GM23338 (cell line): ENCODE results near the gene MICAL3. TPM values are rescaled to one million over a fixed set of nuclear protein-coding genes. Genes with fewer than 3 reads are reported as not detected.

ENCODE experiments used
- ATAC-seq: fragments of 200-7000 bp; cut with Tn5 transposase; 3 replicates; pipeline ENCODE4 v1.9.1; 2020
- DNase-seq: peaks from one replicate; pipeline ENCODE4 v3.0.0-alpha.2; 2015; ENCODE audit warnings: low spot score
- H2AFZ ChIP-seq: fragments of 200-600 bp; sonication (generic); 2 replicates; pipeline ENCODE4 v1.8.0; 2016; ENCODE audit warnings: antibody characterized with exemption, mild to moderate bottlenecking, moderate library complexity
- H3F3A ChIP-seq: fragments of 200-600 bp; sonication (generic); replicated peaks from 2 replicates; pipeline ENCODE4 v1.8.0; 2017; ENCODE audit warnings: antibody characterized with exemption, mixed run types, low read depth
- H3K27ac ChIP-seq: fragments of 200-600 bp; sonication (generic); 2 replicates; pipeline ENCODE4 v1.6.1; 2016; ENCODE audit warnings: low read depth
- H3K27me3 ChIP-seq: fragments of 200-600 bp; sonication (generic); 2 replicates; pipeline ENCODE4 v1.8.0; 2016; ENCODE audit warnings: mild to moderate bottlenecking, mixed run types, moderate library complexity; ENCODE audit not compliant: insufficient read depth
- H3K36me3 ChIP-seq: fragments of 200-600 bp; sonication (generic); 2 replicates; pipeline ENCODE4 v1.8.0; 2016; ENCODE audit warnings: mild to moderate bottlenecking; ENCODE audit not compliant: insufficient read depth
- H3K4me1 ChIP-seq: fragments of 200-600 bp; sonication (generic); 2 replicates; pipeline ENCODE4 v1.8.0; 2016; ENCODE audit warnings: mild to moderate bottlenecking, moderate library complexity; ENCODE audit not compliant: insufficient read depth
- H3K4me2 ChIP-seq: fragments of 200-600 bp; sonication (generic); 2 replicates; pipeline ENCODE4 v1.7.1; 2017; ENCODE audit warnings: mixed run types
- H3K4me3 ChIP-seq: fragments of 200-600 bp; sonication (generic); 2 replicates; pipeline ENCODE4 v1.6.1; 2016; ENCODE audit warnings: mixed run types
- H3K79me2 ChIP-seq: fragments of 200-600 bp; sonication (generic); replicated peaks from 2 replicates; pipeline ENCODE4 v1.8.0; 2017; ENCODE audit warnings: mild to moderate bottlenecking; ENCODE audit not compliant: insufficient read depth
- H3K9me2 ChIP-seq: fragments of 200-600 bp; sonication (generic); 2 replicates; pipeline ENCODE4 v1.8.0; 2017; ENCODE audit not compliant: insufficient read depth
- H4K20me1 ChIP-seq: fragments of 200-600 bp; sonication (generic); replicated peaks from 2 replicates; pipeline ENCODE4 v1.8.0; 2017; ENCODE audit warnings: mild to moderate bottlenecking; ENCODE audit not compliant: insufficient read depth
- H3K27ac Mint-ChIP-seq: 2 replicates; pipeline ENCODE4 v1.8.0; 2020; ENCODE audit warnings: inconsistent platforms, mild to moderate bottlenecking, moderate library complexity, mixed read lengths
- H3K27me3 Mint-ChIP-seq: 3 replicates; pipeline ENCODE4 v1.8.0; 2022; ENCODE audit warnings: low read depth, mild to moderate bottlenecking, moderate library complexity, mixed read lengths, inconsistent platforms; ENCODE audit not compliant: insufficient read depth, poor library complexity
- H3K36me3 Mint-ChIP-seq: 3 replicates; pipeline ENCODE4 v1.8.0; 2021; ENCODE audit warnings: low read depth, mild to moderate bottlenecking, inconsistent platforms, moderate library complexity, mixed read lengths
- H3K4me1 Mint-ChIP-seq: 3 replicates; pipeline ENCODE4 v1.8.0; 2020; ENCODE audit warnings: mild to moderate bottlenecking, inconsistent platforms, mixed read lengths
- H3K4me3 Mint-ChIP-seq: 3 replicates; pipeline ENCODE4 v1.8.0; 2021; ENCODE audit warnings: moderate library complexity, mild to moderate bottlenecking, inconsistent platforms, mixed read lengths
- H3K9me3 Mint-ChIP-seq: 3 replicates; pipeline ENCODE4 v1.8.0; 2020; ENCODE audit warnings: moderate library complexity, mild to moderate bottlenecking, inconsistent platforms, mixed read lengths
- EZH2 ChIP-seq: fragments of 200-600 bp; sonication (generic); IDR thresholded peaks from one replicate; pipeline ENCODE4 v1.8.0; 2017; ENCODE audit warnings: antibody characterized with exemption, mild to moderate bottlenecking, low read depth; ENCODE audit not compliant: unreplicated experiment
- JUNB ChIP-seq: IDR thresholded peaks from one replicate; pipeline ENCODE4 v1.6.1; 2016; ENCODE audit warnings: antibody characterized with exemption; ENCODE audit not compliant: unreplicated experiment
- POLR2AphosphoS5 ChIP-seq: IDR thresholded peaks from 2 replicates; pipeline ENCODE4 v1.6.1; 2016; ENCODE audit warnings: antibody characterized with exemption, low read depth
- STAT1 ChIP-seq: IDR thresholded peaks from one replicate; pipeline ENCODE4 v1.6.1; 2016; ENCODE audit warnings: antibody characterized with exemption; ENCODE audit not compliant: unreplicated experiment
- ZNF114 ChIP-seq: fragments of 250-450 bp; sonication (Bioruptor Pico); IDR thresholded peaks from 2 replicates; pipeline ENCODE4 v1.5.0; 2020; ENCODE audit warnings: mild to moderate bottlenecking, moderate library complexity
- ZNF331 ChIP-seq: fragments of 250-450 bp; sonication (Bioruptor Pico); IDR thresholded peaks from 2 replicates; pipeline ENCODE4 v1.5.0; 2020; ENCODE audit warnings: low read depth, mild to moderate bottlenecking, moderate library complexity
- polyA plus RNA-seq: library from polyadenylated mRNA; unstranded; fragments of >200 nt; fragmentation: Nextera tagmentation; extraction: Ambion mirVana; gene quantifications from 2 replicates; pipeline ENCODE4 v1.2.1, GENCODE V29; 2016
- total RNA-seq: library from RNA; depleted of rRNA; stranded (reverse); fragments of >200 nt; shearing (Covaris generic); gene quantifications from 2 replicates; pipeline ENCODE4 v1.2.3, GENCODE V29; 2014
- TF ChIP-seq, protein P1 (sequence below): fragments of 250-450 bp; sonication (Bioruptor Pico); IDR thresholded peaks from 2 replicates; pipeline ENCODE4 v1.5.0; 2020; ENCODE audit warnings: mild to moderate bottlenecking, moderate library complexity
- TF ChIP-seq, protein P2 (sequence below), 2 experiments: fragments of 200-600 bp in 1 of 2; sonication (generic) in 1 of 2; conservative IDR thresholded peaks; 2 replicates each; pipeline versions ENCODE4 v1.5.1 to v1.6.1; 2016 to 2017; ENCODE audit warnings: antibody characterized with exemption in 2 of 2, low read depth in 2 of 2, mild to moderate bottlenecking in 2 of 2, moderate library complexity in 1 of 2
- TF ChIP-seq, protein P3 (sequence below): IDR thresholded peaks from one replicate; pipeline ENCODE4 v1.6.1; 2018; ENCODE audit warnings: antibody characterized with exemption; ENCODE audit not compliant: unreplicated experiment

MICAL3 gene
- total and polyA plus RNA-seq, 2 experiments from 2014 or later: 10.1 to 33.9 TPM

DNA sequence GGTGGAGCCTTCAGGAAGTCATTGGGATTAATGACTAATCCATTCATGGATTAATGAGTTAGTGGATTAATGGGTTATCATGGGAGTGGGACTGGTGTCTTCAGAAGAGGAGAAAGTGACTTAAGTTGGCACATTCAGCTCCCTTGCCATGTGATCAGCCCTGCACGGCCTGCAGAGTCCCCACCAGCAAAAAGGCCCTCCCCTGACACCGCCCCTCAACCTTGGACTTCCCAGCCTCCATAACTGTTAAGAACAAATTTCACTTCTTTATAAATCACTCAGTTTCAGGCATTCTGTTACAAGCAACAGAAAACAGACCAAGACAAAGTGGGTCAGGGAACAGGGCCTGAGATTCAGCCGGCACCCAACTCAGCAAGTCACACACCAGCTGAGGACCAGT, 85.3 kb downstream of the MICAL3 start (continued):
- TF ChIP-seq, protein P1, sequence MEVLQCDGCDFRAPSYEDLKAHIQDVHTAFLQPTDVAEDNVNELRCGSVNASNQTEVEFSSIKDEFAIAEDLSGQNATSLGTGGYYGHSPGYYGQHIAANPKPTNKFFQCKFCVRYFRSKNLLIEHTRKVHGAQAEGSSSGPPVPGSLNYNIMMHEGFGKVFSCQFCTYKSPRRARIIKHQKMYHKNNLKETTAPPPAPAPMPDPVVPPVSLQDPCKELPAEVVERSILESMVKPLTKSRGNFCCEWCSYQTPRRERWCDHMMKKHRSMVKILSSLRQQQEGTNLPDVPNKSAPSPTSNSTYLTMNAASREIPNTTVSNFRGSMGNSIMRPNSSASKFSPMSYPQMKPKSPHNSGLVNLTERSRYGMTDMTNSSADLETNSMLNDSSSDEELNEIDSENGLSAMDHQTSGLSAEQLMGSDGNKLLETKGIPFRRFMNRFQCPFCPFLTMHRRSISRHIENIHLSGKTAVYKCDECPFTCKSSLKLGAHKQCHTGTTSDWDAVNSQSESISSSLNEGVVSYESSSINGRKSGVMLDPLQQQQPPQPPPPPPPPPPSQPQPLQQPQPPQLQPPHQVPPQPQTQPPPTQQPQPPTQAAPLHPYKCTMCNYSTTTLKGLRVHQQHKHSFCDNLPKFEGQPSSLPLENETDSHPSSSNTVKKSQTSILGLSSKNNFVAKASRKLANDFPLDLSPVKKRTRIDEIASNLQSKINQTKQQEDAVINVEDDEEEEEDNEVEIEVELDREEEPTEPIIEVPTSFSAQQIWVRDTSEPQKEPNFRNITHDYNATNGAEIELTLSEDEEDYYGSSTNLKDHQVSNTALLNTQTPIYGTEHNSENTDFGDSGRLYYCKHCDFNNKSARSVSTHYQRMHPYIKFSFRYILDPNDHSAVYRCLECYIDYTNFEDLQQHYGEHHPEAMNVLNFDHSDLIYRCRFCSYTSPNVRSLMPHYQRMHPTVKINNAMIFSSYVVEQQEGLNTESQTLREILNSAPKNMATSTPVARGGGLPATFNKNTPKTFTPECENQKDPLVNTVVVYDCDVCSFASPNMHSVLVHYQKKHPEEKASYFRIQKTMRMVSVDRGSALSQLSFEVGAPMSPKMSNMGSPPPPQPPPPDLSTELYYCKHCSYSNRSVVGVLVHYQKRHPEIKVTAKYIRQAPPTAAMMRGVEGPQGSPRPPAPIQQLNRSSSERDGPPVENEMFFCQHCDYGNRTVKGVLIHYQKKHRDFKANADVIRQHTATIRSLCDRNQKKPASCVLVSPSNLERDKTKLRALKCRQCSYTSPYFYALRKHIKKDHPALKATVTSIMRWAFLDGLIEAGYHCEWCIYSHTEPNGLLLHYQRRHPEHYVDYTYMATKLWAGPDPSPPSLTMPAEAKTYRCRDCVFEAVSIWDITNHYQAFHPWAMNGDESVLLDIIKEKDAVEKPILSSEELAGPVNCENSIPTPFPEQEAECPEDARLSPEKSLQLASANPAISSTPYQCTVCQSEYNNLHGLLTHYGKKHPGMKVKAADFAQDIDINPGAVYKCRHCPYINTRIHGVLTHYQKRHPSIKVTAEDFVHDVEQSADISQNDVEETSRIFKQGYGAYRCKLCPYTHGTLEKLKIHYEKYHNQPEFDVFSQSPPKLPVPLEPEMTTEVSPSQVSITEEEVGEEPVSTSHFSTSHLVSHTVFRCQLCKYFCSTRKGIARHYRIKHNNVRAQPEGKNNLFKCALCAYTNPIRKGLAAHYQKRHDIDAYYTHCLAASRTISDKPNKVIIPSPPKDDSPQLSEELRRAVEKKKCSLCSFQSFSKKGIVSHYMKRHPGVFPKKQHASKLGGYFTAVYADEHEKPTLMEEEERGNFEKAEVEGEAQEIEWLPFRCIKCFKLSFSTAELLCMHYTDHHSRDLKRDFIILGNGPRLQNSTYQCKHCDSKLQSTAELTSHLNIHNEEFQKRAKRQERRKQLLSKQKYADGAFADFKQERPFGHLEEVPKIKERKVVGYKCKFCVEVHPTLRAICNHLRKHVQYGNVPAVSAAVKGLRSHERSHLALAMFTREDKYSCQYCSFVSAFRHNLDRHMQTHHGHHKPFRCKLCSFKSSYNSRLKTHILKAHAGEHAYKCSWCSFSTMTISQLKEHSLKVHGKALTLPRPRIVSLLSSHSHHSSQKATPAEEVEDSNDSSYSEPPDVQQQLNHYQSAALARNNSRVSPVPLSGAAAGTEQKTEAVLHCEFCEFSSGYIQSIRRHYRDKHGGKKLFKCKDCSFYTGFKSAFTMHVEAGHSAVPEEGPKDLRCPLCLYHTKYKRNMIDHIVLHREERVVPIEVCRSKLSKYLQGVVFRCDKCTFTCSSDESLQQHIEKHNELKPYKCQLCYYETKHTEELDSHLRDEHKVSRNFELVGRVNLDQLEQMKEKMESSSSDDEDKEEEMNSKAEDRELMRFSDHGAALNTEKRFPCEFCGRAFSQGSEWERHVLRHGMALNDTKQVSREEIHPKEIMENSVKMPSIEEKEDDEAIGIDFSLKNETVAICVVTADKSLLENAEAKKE (CRISPR knock-in tag): no peak
- TF ChIP-seq ZNF114 (CRISPR knock-in tag): no peak
- no peak for TF ChIP-seq ZNF331 (CRISPR knock-in tag)
- TF ChIP-seq POLR2AphosphoS5: no peak
- TF ChIP-seq, protein P2, sequence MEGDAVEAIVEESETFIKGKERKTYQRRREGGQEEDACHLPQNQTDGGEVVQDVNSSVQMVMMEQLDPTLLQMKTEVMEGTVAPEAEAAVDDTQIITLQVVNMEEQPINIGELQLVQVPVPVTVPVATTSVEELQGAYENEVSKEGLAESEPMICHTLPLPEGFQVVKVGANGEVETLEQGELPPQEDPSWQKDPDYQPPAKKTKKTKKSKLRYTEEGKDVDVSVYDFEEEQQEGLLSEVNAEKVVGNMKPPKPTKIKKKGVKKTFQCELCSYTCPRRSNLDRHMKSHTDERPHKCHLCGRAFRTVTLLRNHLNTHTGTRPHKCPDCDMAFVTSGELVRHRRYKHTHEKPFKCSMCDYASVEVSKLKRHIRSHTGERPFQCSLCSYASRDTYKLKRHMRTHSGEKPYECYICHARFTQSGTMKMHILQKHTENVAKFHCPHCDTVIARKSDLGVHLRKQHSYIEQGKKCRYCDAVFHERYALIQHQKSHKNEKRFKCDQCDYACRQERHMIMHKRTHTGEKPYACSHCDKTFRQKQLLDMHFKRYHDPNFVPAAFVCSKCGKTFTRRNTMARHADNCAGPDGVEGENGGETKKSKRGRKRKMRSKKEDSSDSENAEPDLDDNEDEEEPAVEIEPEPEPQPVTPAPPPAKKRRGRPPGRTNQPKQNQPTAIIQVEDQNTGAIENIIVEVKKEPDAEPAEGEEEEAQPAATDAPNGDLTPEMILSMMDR (conservative IDR thresholded peaks at IDR 0.05; ENCODE audit: low read depth in 2 of 2): no peak
- no peak for TF ChIP-seq JUNB
- TF ChIP-seq STAT1: no peak

DNA sequence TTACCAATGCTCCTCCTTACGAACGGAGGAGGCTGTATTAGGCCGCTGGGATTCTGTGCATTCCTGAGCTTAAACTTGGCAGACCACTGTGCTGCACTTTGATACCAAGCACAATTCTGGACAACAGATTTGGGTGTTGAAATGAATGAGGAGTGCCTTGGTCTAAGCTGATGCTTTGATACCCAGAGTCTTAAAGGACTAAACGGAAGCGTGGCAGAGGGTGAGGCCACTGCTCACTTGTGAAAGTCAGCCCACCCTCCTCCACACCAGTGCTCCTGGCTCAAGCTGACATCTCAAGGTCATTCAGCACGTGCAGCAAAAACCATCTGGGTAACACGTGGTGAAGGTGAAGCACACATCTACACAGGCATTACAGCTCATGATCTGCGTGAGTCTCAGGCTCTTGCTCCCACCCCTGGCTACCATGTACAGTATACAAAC, 85.9 kb downstream of the MICAL3 start:
- Mint-ChIP-seq H3K36me3 (no peaks in the 10 kb centered on the region), H3K9me3 (no peaks in the 10 kb centered on the region), H3K4me1 (peaks cover 31% of the 10 kb centered on the region), H3K27ac (no peak overlapping the region), H3K4me3 (no peak overlapping the region), H3K27me3 (peaks cover 5% of the 10 kb centered on the region)
- ATAC-seq (no peak), DNase-seq (no peak)
- Histone ChIP-seq H3K79me2 (peaks cover 94% of the 10 kb centered on the region), H3K27ac (no peak overlapping the region), H3K36me3 (no peaks in the 10 kb centered on the region; the same call in 1 of the 2 replicates), H2AFZ (no peak overlapping the region), H4K20me1 (no peaks in the 10 kb centered on the region; the same call in none of the 2 replicates), H3F3A (no peaks in the 10 kb centered on the region), H3K9me2 (no peaks in the 10 kb centered on the region), H3K4me2 (no peak overlapping the region), H3K4me1 (peaks cover 16% of the 10 kb centered on the region), H3K4me3 (no peak overlapping the region), H3K27me3 (no peaks in the 10 kb centered on the region)
- TF ChIP-seq STAT1 (no peak), EZH2 (no peak)
- TF ChIP-seq, protein P3, sequence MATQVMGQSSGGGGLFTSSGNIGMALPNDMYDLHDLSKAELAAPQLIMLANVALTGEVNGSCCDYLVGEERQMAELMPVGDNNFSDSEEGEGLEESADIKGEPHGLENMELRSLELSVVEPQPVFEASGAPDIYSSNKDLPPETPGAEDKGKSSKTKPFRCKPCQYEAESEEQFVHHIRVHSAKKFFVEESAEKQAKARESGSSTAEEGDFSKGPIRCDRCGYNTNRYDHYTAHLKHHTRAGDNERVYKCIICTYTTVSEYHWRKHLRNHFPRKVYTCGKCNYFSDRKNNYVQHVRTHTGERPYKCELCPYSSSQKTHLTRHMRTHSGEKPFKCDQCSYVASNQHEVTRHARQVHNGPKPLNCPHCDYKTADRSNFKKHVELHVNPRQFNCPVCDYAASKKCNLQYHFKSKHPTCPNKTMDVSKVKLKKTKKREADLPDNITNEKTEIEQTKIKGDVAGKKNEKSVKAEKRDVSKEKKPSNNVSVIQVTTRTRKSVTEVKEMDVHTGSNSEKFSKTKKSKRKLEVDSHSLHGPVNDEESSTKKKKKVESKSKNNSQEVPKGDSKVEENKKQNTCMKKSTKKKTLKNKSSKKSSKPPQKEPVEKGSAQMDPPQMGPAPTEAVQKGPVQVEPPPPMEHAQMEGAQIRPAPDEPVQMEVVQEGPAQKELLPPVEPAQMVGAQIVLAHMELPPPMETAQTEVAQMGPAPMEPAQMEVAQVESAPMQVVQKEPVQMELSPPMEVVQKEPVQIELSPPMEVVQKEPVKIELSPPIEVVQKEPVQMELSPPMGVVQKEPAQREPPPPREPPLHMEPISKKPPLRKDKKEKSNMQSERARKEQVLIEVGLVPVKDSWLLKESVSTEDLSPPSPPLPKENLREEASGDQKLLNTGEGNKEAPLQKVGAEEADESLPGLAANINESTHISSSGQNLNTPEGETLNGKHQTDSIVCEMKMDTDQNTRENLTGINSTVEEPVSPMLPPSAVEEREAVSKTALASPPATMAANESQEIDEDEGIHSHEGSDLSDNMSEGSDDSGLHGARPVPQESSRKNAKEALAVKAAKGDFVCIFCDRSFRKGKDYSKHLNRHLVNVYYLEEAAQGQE: no peak
